Natural killer cell (primary cell): ENCODE results near the gene GFRA3. TPM values are rescaled to one million over a fixed set of nuclear protein-coding genes. Genes with fewer than 3 reads are reported as not detected.

Source experiments
- ATAC-seq, 3 donors: fragments of 150-1000 bp in 2 of 3; fragments of 200-7000 bp in 1 of 3; cut with Tn5 transposase; 1 replicate in 1 of 3; 2 replicates in 2 of 3; pipeline ENCODE4 v1.10.0; 2021; ENCODE audit warnings: mild to moderate bottlenecking in 2 of 3, moderate library complexity in 2 of 3
- DNase-seq, 2 donors: peaks; one replicate each; pipeline versions ENCODE4 v3.0.0 to v3.0.0-alpha.2; 2013 to 2021; ENCODE audit warnings: mixed read lengths in 1 of 2
- H3K27ac ChIP-seq: one replicate; pipeline ENCODE4 v1.5.1; 2013; ENCODE audit warnings: mild to moderate bottlenecking, low read length
- H3K27me3 ChIP-seq: one replicate; pipeline ENCODE4 v1.6.1; 2013; ENCODE audit warnings: low read length; ENCODE audit not compliant: control insufficient read depth, insufficient read depth
- H3K36me3 ChIP-seq: one replicate; pipeline ENCODE4 v1.6.1; 2013; ENCODE audit warnings: low read length; ENCODE audit not compliant: control insufficient read depth, insufficient read depth
- H3K4me1 ChIP-seq: one replicate; pipeline ENCODE4 v1.6.1; 2013; ENCODE audit warnings: low read length; ENCODE audit not compliant: control insufficient read depth, insufficient read depth
- H3K4me3 ChIP-seq: one replicate; pipeline ENCODE4 v1.5.1; 2013; ENCODE audit warnings: low read length
- H3K9me3 ChIP-seq: one replicate; pipeline ENCODE4 v1.6.1; 2013; ENCODE audit warnings: low read length; ENCODE audit not compliant: control insufficient read depth, insufficient read depth
- H3K27ac Mint-ChIP-seq, 2 donors: one replicate each; pipeline ENCODE4 v1.8.0; 2022; ENCODE audit warnings: mild to moderate bottlenecking in 2 of 2, mixed read lengths in 2 of 2, moderate library complexity in 1 of 2
- H3K27me3 Mint-ChIP-seq, 2 donors: one replicate each; pipeline ENCODE4 v1.8.0; 2022; ENCODE audit warnings: low read depth in 2 of 2, mixed read lengths in 2 of 2
- H3K36me3 Mint-ChIP-seq: one replicate; pipeline ENCODE4 v1.8.0; 2022; ENCODE audit warnings: mixed read lengths
- H3K4me1 Mint-ChIP-seq, 2 donors: one replicate each; pipeline ENCODE4 v1.8.0; 2022; ENCODE audit warnings: mixed read lengths in 2 of 2
- H3K4me3 Mint-ChIP-seq: one replicate; pipeline ENCODE4 v1.8.0; 2022; ENCODE audit warnings: mild to moderate bottlenecking, moderate library complexity, mixed read lengths
- H3K9me3 Mint-ChIP-seq, 2 donors: one replicate each; pipeline ENCODE4 v1.8.0; 2022; ENCODE audit warnings: mixed read lengths in 2 of 2
- CTCF ChIP-seq: fragments of 200-600 bp; IDR thresholded peaks from one replicate; pipeline ENCODE4 v1.8.0; 2022; ENCODE audit warnings: antibody characterized with exemption
- WGBS: methylation state at CpG from one replicate; pipeline ENCODE4 v1.1.7; 2013; ENCODE audit warnings: missing lambda C conversion rate; ENCODE audit not compliant: insufficient coverage; 5-methylcytosine and 5-hydroxymethylcytosine counted together
- intact Hi-C: fragments of 100-400 bp; cut with micrococcal nuclease; formaldehyde crosslinking; loops from one replicate; pipeline ENCODE4 v1.14.2; 2022
- total RNA-seq, 4 donors: library from RNA; stranded (reverse); fragments of 120-200 nt in 1 of 4; gene quantifications; one replicate each; pipeline versions ENCODE4 v1.2.3 to v1.2.4, GENCODE V29; 2013 to 2022

GFRA3 gene
- total RNA-seq, 3 donors from 2014 or later (not counting 1 experiment from before 2014, with no cell fraction given): not detected

GRCh38 chr5:138229387-138229786 is 45.0 kb downstream of the GFRA3 start:
- H3K27me3 Mint-ChIP-seq: peaks cover 6 to 10% of the 10 kb centered on the region in 2 donors
- WGBS: 46% methylated on average over 5 of the region's 6 CpGs
- ATAC-seq: no peak
- Histone ChIP-seq H3K4me3 (no peak overlapping the region), H3K9me3 (peaks cover 8% of the 10 kb centered on the region), H3K27me3 (no peaks in the 10 kb centered on the region), H3K36me3 (no peaks in the 10 kb centered on the region), H3K27ac (no peak overlapping the region), H3K4me1 (no peaks in the 10 kb centered on the region)
- no peaks in the 10 kb centered on the region for H3K36me3 Mint-ChIP-seq
- H3K4me1 Mint-ChIP-seq: no peaks in the 10 kb centered on the region
- no peak overlapping the region for H3K27ac Mint-ChIP-seq
- no peak overlapping the region for H3K4me3 Mint-ChIP-seq
- no peak for TF ChIP-seq CTCF
- intact Hi-C loops: no loop called here
- H3K9me3 Mint-ChIP-seq: no peaks in the 10 kb centered on the region
- DNase-seq: no peak

DNA sequence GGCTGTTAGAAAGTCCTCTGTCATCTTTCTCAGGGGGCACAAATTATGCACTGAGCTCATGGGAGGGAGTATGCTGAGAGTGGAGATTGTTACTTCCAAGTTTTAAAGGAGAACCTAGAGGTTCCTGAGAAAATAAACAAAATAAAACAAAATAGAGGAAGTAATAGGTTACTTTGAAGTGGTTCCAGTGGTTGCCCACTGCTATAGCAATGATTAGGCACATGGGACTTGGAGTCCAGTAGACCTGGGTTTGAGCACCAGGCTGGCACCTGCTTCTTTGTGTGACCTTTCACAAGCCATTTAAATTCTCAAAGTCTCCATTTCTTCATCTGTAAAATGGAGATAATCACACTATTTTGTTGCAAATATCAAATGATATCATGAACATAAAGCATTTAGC is 47.5 kb downstream of the GFRA3 start:
- H3K4me1 Mint-ChIP-seq: peaks cover 0 to 5% of the 10 kb centered on the region in 2 donors
- H3K4me3 ChIP-seq: no peak overlapping the region
- H3K4me1 ChIP-seq: peaks cover 4% of the 10 kb centered on the region
- no peak overlapping the region for H3K4me3 Mint-ChIP-seq
- peaks cover 6 to 16% of the 10 kb centered on the region in 2 donors for H3K27me3 Mint-ChIP-seq
- no peak for DNase-seq
- no peaks in the 10 kb centered on the region for H3K36me3 Mint-ChIP-seq
- H3K9me3 Mint-ChIP-seq: no peaks in the 10 kb centered on the region
- no peak overlapping the region for H3K27ac ChIP-seq
- intact Hi-C loops: no loop called here
- no peak for TF ChIP-seq CTCF
- no peak for ATAC-seq
- H3K27ac Mint-ChIP-seq: no peak overlapping the region
- H3K27me3 ChIP-seq: no peaks in the 10 kb centered on the region
- H3K36me3 ChIP-seq: no peaks in the 10 kb centered on the region
- H3K9me3 ChIP-seq: peaks cover 8% of the 10 kb centered on the region

DNA sequence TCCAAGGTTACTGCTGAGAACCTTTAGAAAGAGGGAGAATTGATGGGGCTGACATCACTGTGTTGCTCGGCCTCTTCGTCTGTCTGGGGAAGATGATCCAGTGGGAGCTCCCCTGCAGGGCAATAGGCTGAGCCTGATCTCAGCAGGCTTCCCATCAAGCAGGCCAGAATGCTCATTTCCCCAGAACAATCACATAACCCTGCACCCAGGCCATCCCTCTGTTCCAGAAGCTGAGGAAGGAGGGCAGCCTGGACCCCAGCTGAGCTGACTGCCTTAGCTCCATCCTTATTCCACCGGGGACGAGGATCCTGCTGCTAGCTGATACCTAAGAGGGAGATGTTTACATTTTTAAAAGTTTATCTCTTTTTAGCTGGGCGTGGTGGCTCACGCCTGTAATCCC is 49.7 kb downstream of the GFRA3 start:
- intact Hi-C loops: no loop called here
- Histone ChIP-seq H3K36me3 (no peaks in the 10 kb centered on the region), H3K9me3 (peaks cover 8% of the 10 kb centered on the region), H3K4me3 (no peak overlapping the region), H3K27me3 (no peaks in the 10 kb centered on the region), H3K27ac (no peak overlapping the region), H3K4me1 (peaks cover 4% of the 10 kb centered on the region)
- no peak overlapping the region for H3K4me3 Mint-ChIP-seq
- H3K36me3 Mint-ChIP-seq: no peaks in the 10 kb centered on the region
- WGBS: 98% methylated on average over 6 of the region's 6 CpGs
- DNase-seq: no peak
- peaks cover 0 to 5% of the 10 kb centered on the region in 2 donors for H3K4me1 Mint-ChIP-seq
- TF ChIP-seq CTCF: no peak
- H3K27ac Mint-ChIP-seq: no peak overlapping the region
- no peaks in the 10 kb centered on the region for H3K9me3 Mint-ChIP-seq
- H3K27me3 Mint-ChIP-seq: peaks cover 0 to 11% of the 10 kb centered on the region in 2 donors
- no peak for ATAC-seq

DNA sequence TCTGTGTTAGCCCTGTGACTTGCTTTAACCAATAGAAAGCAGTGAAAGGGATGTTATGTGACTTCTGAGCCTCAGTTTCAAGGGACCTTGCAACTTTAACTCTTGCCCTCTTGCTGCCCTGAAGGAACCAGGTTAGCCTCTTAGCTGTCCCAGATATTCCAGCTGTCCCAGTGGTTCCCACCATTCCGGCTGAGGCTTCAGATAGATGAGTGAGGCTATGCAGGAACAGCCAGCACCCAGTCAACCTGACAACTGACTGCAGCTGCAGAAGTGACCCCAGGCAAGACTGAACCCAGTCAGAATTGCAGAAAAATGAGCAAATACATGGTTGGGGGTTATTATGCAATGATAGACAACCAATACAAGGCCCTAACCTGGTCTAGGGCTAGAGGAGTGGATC is 50.9 kb downstream of the GFRA3 start:
- WGBS: 90% methylated on average over 1 of the region's 1 CpG
- Mint-ChIP-seq H3K4me1 (peaks cover 0 to 5% of the 10 kb centered on the region in 2 donors), H3K4me3 (no peak overlapping the region), H3K36me3 (no peaks in the 10 kb centered on the region), H3K27me3 (peaks cover 6% of the 10 kb centered on the region in 2 donors), H3K9me3 (no peaks in the 10 kb centered on the region), H3K27ac (no peak overlapping the region)
- DNase-seq (no peak), ATAC-seq (no peak)
- Histone ChIP-seq H3K4me3 (no peak overlapping the region), H3K9me3 (peaks cover 8% of the 10 kb centered on the region), H3K27me3 (no peaks in the 10 kb centered on the region), H3K27ac (no peak overlapping the region), H3K4me1 (peaks cover 4% of the 10 kb centered on the region), H3K36me3 (no peaks in the 10 kb centered on the region)
- TF ChIP-seq CTCF: no peak
- intact Hi-C loops: no loop called here
